Measurements from ENCODE around the gene CLEC2L. TPM values are rescaled to one million over a fixed set of nuclear protein-coding genes. Genes with fewer than 3 reads are reported as not detected.

CLEC2L gene
- total RNA-seq, 2 donors from 2014 or later = not detected

- Histone ChIP-seq H3K9me3 (no peaks in the 10 kb centered on the region), H3K4me3 (no peak overlapping the region), H3K27me3 (replicated peaks; ENCODE audit: insufficient read depth) (no peaks in the 10 kb centered on the region), H3K36me3 (no peaks in the 10 kb centered on the region), H3K27ac (no peak overlapping the region), H3K4me1 (ENCODE audit: control insufficient read depth in 1 of 2, low read depth in 2 of 2) (no peaks in the 10 kb centered on the region)
- no peak for TF ChIP-seq CTCF (IDR thresholded peaks at IDR 0.05)
- no peak for ATAC-seq (ENCODE audit: insufficient number of reproducible peaks, low FRiP score, low read depth)
- DNase-seq (ENCODE audit: low spot score) = no peak
Observed at GRCh38 chr7:139502226-139502625, 21.3 kb upstream of the CLEC2L start.

GRCh38 chr7:139505563-139505962 lies 17.9 kb upstream of the CLEC2L start:
- Histone ChIP-seq H3K9me3 (no peaks in the 10 kb centered on the region), H3K4me1 (ENCODE audit: control insufficient read depth in 1 of 2, low read depth in 2 of 2) (no peaks in the 10 kb centered on the region), H3K27me3 (replicated peaks; ENCODE audit: insufficient read depth) (no peaks in the 10 kb centered on the region), H3K4me3 (no peak overlapping the region), H3K36me3 (no peaks in the 10 kb centered on the region), H3K27ac (no peak overlapping the region)
- no peak for DNase-seq (ENCODE audit: low spot score)
- no peak for ATAC-seq (ENCODE audit: insufficient number of reproducible peaks, low FRiP score, low read depth)
- no peak for TF ChIP-seq CTCF (IDR thresholded peaks at IDR 0.05)

GRCh38 chr7:139509535-139509934 lies 13.9 kb upstream of the CLEC2L start:
- Histone ChIP-seq H3K27me3 (replicated peaks; ENCODE audit: insufficient read depth) (no peaks in the 10 kb centered on the region), H3K4me1 (ENCODE audit: control insufficient read depth in 1 of 2, low read depth in 2 of 2) (no peaks in the 10 kb centered on the region), H3K27ac (no peak overlapping the region), H3K36me3 (no peaks in the 10 kb centered on the region), H3K9me3 (no peaks in the 10 kb centered on the region), H3K4me3 (no peak overlapping the region)
- ATAC-seq (ENCODE audit: insufficient number of reproducible peaks, low FRiP score, low read depth) = no peak
- TF ChIP-seq CTCF (IDR thresholded peaks at IDR 0.05) = no peak
- DNase-seq (ENCODE audit: low spot score) = no peak

- DNase-seq (ENCODE audit: low spot score) = no peak
- ATAC-seq (ENCODE audit: insufficient number of reproducible peaks, low FRiP score, low read depth) = no peak
- no peaks in the 10 kb centered on the region for H3K9me3 ChIP-seq
- H3K27ac ChIP-seq = no peak overlapping the region
- H3K36me3 ChIP-seq = no peaks in the 10 kb centered on the region
- no peak for TF ChIP-seq CTCF (IDR thresholded peaks at IDR 0.05)
- H3K4me1 ChIP-seq (ENCODE audit: control insufficient read depth in 1 of 2, low read depth in 2 of 2) = no peaks in the 10 kb centered on the region
- H3K27me3 ChIP-seq (replicated peaks; ENCODE audit: insufficient read depth) = no peaks in the 10 kb centered on the region
- H3K4me3 ChIP-seq = no peak overlapping the region
Observed at GRCh38 chr7:139511315-139511714, 12.2 kb upstream of the CLEC2L start.

GRCh38 chr7:139515266-139515665 lies 8.2 kb upstream of the CLEC2L start:
- Histone ChIP-seq H3K9me3 (no peaks in the 10 kb centered on the region), H3K4me1 (ENCODE audit: control insufficient read depth in 1 of 2, low read depth in 2 of 2) (no peaks in the 10 kb centered on the region), H3K36me3 (no peaks in the 10 kb centered on the region), H3K27me3 (replicated peaks; ENCODE audit: insufficient read depth) (no peaks in the 10 kb centered on the region), H3K4me3 (no peak overlapping the region), H3K27ac (no peak overlapping the region)
- no peak for ATAC-seq (ENCODE audit: insufficient number of reproducible peaks, low FRiP score, low read depth)
- DNase-seq (ENCODE audit: low spot score) = no peak
- no peak for TF ChIP-seq CTCF (IDR thresholded peaks at IDR 0.05)
